GM23338 (cell line): ENCODE measurements around the gene UBALD1. TPM values are rescaled to one million over a fixed set of nuclear protein-coding genes. Genes with fewer than 3 reads are reported as not detected.

Experiments
- ATAC-seq: fragments of 200-7000 bp; cut with Tn5 transposase; 3 replicates; pipeline ENCODE4 v1.9.1; 2020
- DNase-seq: peaks from one replicate; pipeline ENCODE4 v3.0.0-alpha.2; 2015; ENCODE audit warnings: low spot score
- H2AFZ ChIP-seq: fragments of 200-600 bp; sonication (generic); 2 replicates; pipeline ENCODE4 v1.8.0; 2016; ENCODE audit warnings: antibody characterized with exemption, mild to moderate bottlenecking, moderate library complexity
- H3F3A ChIP-seq: fragments of 200-600 bp; sonication (generic); replicated peaks from 2 replicates; pipeline ENCODE4 v1.8.0; 2017; ENCODE audit warnings: antibody characterized with exemption, mixed run types, low read depth
- H3K27ac ChIP-seq: fragments of 200-600 bp; sonication (generic); 2 replicates; pipeline ENCODE4 v1.6.1; 2016; ENCODE audit warnings: low read depth
- H3K27me3 ChIP-seq: fragments of 200-600 bp; sonication (generic); 2 replicates; pipeline ENCODE4 v1.8.0; 2016; ENCODE audit warnings: mild to moderate bottlenecking, mixed run types, moderate library complexity; ENCODE audit not compliant: insufficient read depth
- H3K36me3 ChIP-seq: fragments of 200-600 bp; sonication (generic); 2 replicates; pipeline ENCODE4 v1.8.0; 2016; ENCODE audit warnings: mild to moderate bottlenecking; ENCODE audit not compliant: insufficient read depth
- H3K4me1 ChIP-seq: fragments of 200-600 bp; sonication (generic); 2 replicates; pipeline ENCODE4 v1.8.0; 2016; ENCODE audit warnings: mild to moderate bottlenecking, moderate library complexity; ENCODE audit not compliant: insufficient read depth
- H3K4me2 ChIP-seq: fragments of 200-600 bp; sonication (generic); 2 replicates; pipeline ENCODE4 v1.7.1; 2017; ENCODE audit warnings: mixed run types
- H3K4me3 ChIP-seq: fragments of 200-600 bp; sonication (generic); 2 replicates; pipeline ENCODE4 v1.6.1; 2016; ENCODE audit warnings: mixed run types
- H3K79me2 ChIP-seq: fragments of 200-600 bp; sonication (generic); replicated peaks from 2 replicates; pipeline ENCODE4 v1.8.0; 2017; ENCODE audit warnings: mild to moderate bottlenecking; ENCODE audit not compliant: insufficient read depth
- H3K9me2 ChIP-seq: fragments of 200-600 bp; sonication (generic); 2 replicates; pipeline ENCODE4 v1.8.0; 2017; ENCODE audit not compliant: insufficient read depth
- H4K20me1 ChIP-seq: fragments of 200-600 bp; sonication (generic); replicated peaks from 2 replicates; pipeline ENCODE4 v1.8.0; 2017; ENCODE audit warnings: mild to moderate bottlenecking; ENCODE audit not compliant: insufficient read depth
- H3K27ac Mint-ChIP-seq: 2 replicates; pipeline ENCODE4 v1.8.0; 2020; ENCODE audit warnings: inconsistent platforms, mild to moderate bottlenecking, moderate library complexity, mixed read lengths
- H3K27me3 Mint-ChIP-seq: 3 replicates; pipeline ENCODE4 v1.8.0; 2022; ENCODE audit warnings: low read depth, mild to moderate bottlenecking, moderate library complexity, mixed read lengths, inconsistent platforms; ENCODE audit not compliant: insufficient read depth, poor library complexity
- H3K36me3 Mint-ChIP-seq: 3 replicates; pipeline ENCODE4 v1.8.0; 2021; ENCODE audit warnings: low read depth, mild to moderate bottlenecking, inconsistent platforms, moderate library complexity, mixed read lengths
- H3K4me1 Mint-ChIP-seq: 3 replicates; pipeline ENCODE4 v1.8.0; 2020; ENCODE audit warnings: mild to moderate bottlenecking, inconsistent platforms, mixed read lengths
- H3K4me3 Mint-ChIP-seq: 3 replicates; pipeline ENCODE4 v1.8.0; 2021; ENCODE audit warnings: moderate library complexity, mild to moderate bottlenecking, inconsistent platforms, mixed read lengths
- H3K9me3 Mint-ChIP-seq: 3 replicates; pipeline ENCODE4 v1.8.0; 2020; ENCODE audit warnings: moderate library complexity, mild to moderate bottlenecking, inconsistent platforms, mixed read lengths
- CREB1 ChIP-seq: fragments of 250-450 bp; sonication (Bioruptor Pico); IDR thresholded peaks from 2 replicates; pipeline ENCODE4 v1.5.0; 2020; ENCODE audit warnings: low read depth, mild to moderate bottlenecking, moderate library complexity
- EZH2 ChIP-seq: fragments of 200-600 bp; sonication (generic); IDR thresholded peaks from one replicate; pipeline ENCODE4 v1.8.0; 2017; ENCODE audit warnings: antibody characterized with exemption, mild to moderate bottlenecking, low read depth; ENCODE audit not compliant: unreplicated experiment
- EZH2phosphoT487 ChIP-seq: fragments of 200-600 bp; sonication (generic); IDR thresholded peaks from one replicate; pipeline ENCODE4 v1.8.1; 2018; ENCODE audit warnings: antibody characterized with exemption; ENCODE audit not compliant: unreplicated experiment
- JUNB ChIP-seq: IDR thresholded peaks from one replicate; pipeline ENCODE4 v1.6.1; 2016; ENCODE audit warnings: antibody characterized with exemption; ENCODE audit not compliant: unreplicated experiment
- NANOG ChIP-seq: IDR thresholded peaks from 2 replicates; pipeline ENCODE4 v1.6.1; 2016; ENCODE audit warnings: antibody characterized with exemption, borderline replicate concordance
- POLR2AphosphoS5 ChIP-seq: IDR thresholded peaks from 2 replicates; pipeline ENCODE4 v1.6.1; 2016; ENCODE audit warnings: antibody characterized with exemption, low read depth
- STAT1 ChIP-seq: IDR thresholded peaks from one replicate; pipeline ENCODE4 v1.6.1; 2016; ENCODE audit warnings: antibody characterized with exemption; ENCODE audit not compliant: unreplicated experiment
- ZNF114 ChIP-seq: fragments of 250-450 bp; sonication (Bioruptor Pico); IDR thresholded peaks from 2 replicates; pipeline ENCODE4 v1.5.0; 2020; ENCODE audit warnings: mild to moderate bottlenecking, moderate library complexity
- ZNF331 ChIP-seq: fragments of 250-450 bp; sonication (Bioruptor Pico); IDR thresholded peaks from 2 replicates; pipeline ENCODE4 v1.5.0; 2020; ENCODE audit warnings: low read depth, mild to moderate bottlenecking, moderate library complexity
- polyA plus RNA-seq: library from polyadenylated mRNA; unstranded; fragments of >200 nt; fragmentation: Nextera tagmentation; extraction: Ambion mirVana; gene quantifications from 2 replicates; pipeline ENCODE4 v1.2.1, GENCODE V29; 2016
- total RNA-seq: library from RNA; depleted of rRNA; stranded (reverse); fragments of >200 nt; shearing (Covaris generic); gene quantifications from 2 replicates; pipeline ENCODE4 v1.2.3, GENCODE V29; 2014
- TF ChIP-seq, protein P1 (sequence below): fragments of 250-450 bp; sonication (Bioruptor Pico); IDR thresholded peaks from 2 replicates; pipeline ENCODE4 v1.5.0; 2020; ENCODE audit warnings: mild to moderate bottlenecking, moderate library complexity
- TF ChIP-seq, protein P2 (sequence below), 2 experiments: fragments of 200-600 bp in 1 of 2; sonication (generic) in 1 of 2; conservative IDR thresholded peaks; 2 replicates each; pipeline versions ENCODE4 v1.5.1 to v1.6.1; 2016 to 2017; ENCODE audit warnings: antibody characterized with exemption in 2 of 2, low read depth in 2 of 2, mild to moderate bottlenecking in 2 of 2, moderate library complexity in 1 of 2
- TF ChIP-seq, protein P3 (sequence below): IDR thresholded peaks from 2 replicates; pipeline ENCODE4 v1.6.1; 2016; ENCODE audit warnings: antibody characterized with exemption
- TF ChIP-seq, protein P4 (sequence below): IDR thresholded peaks from one replicate; pipeline ENCODE4 v1.6.1; 2018; ENCODE audit warnings: antibody characterized with exemption; ENCODE audit not compliant: unreplicated experiment

Gene UBALD1
- total and polyA plus RNA-seq, 2 experiments from 2014 or later: 20.7 to 32.8 TPM

DNA sequence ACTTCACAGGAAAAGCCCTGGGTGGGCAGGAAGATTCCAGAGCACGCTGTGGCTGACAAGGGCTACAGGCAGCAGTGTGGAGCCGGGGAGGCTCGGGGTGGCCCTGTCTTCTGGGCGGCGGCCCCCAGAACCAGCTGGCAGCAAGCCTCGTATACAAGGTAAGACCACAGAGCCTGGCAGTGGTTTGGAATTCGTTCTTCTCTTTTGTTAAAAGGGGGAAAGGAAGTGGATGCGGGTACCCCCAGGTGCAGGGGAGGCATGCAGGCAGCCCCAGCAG is 6.0 kb downstream of the UBALD1 start:
- no peaks in the 10 kb centered on the region for H3K9me3 Mint-ChIP-seq
- Histone ChIP-seq H3K4me3 (no peak overlapping the region), H3K4me2 (no peak overlapping the region), H3K27ac (no peak overlapping the region), H2AFZ (no peak overlapping the region), H3F3A (peaks cover 9% of the 10 kb centered on the region), H3K4me1 (peaks cover 22% of the 10 kb centered on the region), H3K36me3 (no peaks in the 10 kb centered on the region), H3K79me2 (peaks cover 37% of the 10 kb centered on the region), H3K27me3 (no peaks in the 10 kb centered on the region), H3K9me2 (no peaks in the 10 kb centered on the region), H4K20me1 (peaks cover 7% of the 10 kb centered on the region)
- H3K36me3 Mint-ChIP-seq: peaks cover 12% of the 10 kb centered on the region
- ATAC-seq (no peak), DNase-seq (no peak)
- H3K4me1 Mint-ChIP-seq: peaks cover 19% of the 10 kb centered on the region
- no peak for TF ChIP-seq POLR2AphosphoS5
- TF ChIP-seq JUNB: no peak
- no peak for TF ChIP-seq EZH2phosphoT487
- no peak for TF ChIP-seq ZNF114 (CRISPR knock-in tag)
- TF ChIP-seq STAT1: no peak
- TF ChIP-seq EZH2: no peak
- TF ChIP-seq, protein P1, sequence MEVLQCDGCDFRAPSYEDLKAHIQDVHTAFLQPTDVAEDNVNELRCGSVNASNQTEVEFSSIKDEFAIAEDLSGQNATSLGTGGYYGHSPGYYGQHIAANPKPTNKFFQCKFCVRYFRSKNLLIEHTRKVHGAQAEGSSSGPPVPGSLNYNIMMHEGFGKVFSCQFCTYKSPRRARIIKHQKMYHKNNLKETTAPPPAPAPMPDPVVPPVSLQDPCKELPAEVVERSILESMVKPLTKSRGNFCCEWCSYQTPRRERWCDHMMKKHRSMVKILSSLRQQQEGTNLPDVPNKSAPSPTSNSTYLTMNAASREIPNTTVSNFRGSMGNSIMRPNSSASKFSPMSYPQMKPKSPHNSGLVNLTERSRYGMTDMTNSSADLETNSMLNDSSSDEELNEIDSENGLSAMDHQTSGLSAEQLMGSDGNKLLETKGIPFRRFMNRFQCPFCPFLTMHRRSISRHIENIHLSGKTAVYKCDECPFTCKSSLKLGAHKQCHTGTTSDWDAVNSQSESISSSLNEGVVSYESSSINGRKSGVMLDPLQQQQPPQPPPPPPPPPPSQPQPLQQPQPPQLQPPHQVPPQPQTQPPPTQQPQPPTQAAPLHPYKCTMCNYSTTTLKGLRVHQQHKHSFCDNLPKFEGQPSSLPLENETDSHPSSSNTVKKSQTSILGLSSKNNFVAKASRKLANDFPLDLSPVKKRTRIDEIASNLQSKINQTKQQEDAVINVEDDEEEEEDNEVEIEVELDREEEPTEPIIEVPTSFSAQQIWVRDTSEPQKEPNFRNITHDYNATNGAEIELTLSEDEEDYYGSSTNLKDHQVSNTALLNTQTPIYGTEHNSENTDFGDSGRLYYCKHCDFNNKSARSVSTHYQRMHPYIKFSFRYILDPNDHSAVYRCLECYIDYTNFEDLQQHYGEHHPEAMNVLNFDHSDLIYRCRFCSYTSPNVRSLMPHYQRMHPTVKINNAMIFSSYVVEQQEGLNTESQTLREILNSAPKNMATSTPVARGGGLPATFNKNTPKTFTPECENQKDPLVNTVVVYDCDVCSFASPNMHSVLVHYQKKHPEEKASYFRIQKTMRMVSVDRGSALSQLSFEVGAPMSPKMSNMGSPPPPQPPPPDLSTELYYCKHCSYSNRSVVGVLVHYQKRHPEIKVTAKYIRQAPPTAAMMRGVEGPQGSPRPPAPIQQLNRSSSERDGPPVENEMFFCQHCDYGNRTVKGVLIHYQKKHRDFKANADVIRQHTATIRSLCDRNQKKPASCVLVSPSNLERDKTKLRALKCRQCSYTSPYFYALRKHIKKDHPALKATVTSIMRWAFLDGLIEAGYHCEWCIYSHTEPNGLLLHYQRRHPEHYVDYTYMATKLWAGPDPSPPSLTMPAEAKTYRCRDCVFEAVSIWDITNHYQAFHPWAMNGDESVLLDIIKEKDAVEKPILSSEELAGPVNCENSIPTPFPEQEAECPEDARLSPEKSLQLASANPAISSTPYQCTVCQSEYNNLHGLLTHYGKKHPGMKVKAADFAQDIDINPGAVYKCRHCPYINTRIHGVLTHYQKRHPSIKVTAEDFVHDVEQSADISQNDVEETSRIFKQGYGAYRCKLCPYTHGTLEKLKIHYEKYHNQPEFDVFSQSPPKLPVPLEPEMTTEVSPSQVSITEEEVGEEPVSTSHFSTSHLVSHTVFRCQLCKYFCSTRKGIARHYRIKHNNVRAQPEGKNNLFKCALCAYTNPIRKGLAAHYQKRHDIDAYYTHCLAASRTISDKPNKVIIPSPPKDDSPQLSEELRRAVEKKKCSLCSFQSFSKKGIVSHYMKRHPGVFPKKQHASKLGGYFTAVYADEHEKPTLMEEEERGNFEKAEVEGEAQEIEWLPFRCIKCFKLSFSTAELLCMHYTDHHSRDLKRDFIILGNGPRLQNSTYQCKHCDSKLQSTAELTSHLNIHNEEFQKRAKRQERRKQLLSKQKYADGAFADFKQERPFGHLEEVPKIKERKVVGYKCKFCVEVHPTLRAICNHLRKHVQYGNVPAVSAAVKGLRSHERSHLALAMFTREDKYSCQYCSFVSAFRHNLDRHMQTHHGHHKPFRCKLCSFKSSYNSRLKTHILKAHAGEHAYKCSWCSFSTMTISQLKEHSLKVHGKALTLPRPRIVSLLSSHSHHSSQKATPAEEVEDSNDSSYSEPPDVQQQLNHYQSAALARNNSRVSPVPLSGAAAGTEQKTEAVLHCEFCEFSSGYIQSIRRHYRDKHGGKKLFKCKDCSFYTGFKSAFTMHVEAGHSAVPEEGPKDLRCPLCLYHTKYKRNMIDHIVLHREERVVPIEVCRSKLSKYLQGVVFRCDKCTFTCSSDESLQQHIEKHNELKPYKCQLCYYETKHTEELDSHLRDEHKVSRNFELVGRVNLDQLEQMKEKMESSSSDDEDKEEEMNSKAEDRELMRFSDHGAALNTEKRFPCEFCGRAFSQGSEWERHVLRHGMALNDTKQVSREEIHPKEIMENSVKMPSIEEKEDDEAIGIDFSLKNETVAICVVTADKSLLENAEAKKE (CRISPR knock-in tag): no peak
- TF ChIP-seq NANOG: no peak
- TF ChIP-seq, protein P2, sequence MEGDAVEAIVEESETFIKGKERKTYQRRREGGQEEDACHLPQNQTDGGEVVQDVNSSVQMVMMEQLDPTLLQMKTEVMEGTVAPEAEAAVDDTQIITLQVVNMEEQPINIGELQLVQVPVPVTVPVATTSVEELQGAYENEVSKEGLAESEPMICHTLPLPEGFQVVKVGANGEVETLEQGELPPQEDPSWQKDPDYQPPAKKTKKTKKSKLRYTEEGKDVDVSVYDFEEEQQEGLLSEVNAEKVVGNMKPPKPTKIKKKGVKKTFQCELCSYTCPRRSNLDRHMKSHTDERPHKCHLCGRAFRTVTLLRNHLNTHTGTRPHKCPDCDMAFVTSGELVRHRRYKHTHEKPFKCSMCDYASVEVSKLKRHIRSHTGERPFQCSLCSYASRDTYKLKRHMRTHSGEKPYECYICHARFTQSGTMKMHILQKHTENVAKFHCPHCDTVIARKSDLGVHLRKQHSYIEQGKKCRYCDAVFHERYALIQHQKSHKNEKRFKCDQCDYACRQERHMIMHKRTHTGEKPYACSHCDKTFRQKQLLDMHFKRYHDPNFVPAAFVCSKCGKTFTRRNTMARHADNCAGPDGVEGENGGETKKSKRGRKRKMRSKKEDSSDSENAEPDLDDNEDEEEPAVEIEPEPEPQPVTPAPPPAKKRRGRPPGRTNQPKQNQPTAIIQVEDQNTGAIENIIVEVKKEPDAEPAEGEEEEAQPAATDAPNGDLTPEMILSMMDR (conservative IDR thresholded peaks at IDR 0.05; ENCODE audit: low read depth in 2 of 2): no peak
- TF ChIP-seq ZNF331 (CRISPR knock-in tag): no peak
- TF ChIP-seq CREB1 (CRISPR knock-in tag): no peak
- TF ChIP-seq, protein P3, sequence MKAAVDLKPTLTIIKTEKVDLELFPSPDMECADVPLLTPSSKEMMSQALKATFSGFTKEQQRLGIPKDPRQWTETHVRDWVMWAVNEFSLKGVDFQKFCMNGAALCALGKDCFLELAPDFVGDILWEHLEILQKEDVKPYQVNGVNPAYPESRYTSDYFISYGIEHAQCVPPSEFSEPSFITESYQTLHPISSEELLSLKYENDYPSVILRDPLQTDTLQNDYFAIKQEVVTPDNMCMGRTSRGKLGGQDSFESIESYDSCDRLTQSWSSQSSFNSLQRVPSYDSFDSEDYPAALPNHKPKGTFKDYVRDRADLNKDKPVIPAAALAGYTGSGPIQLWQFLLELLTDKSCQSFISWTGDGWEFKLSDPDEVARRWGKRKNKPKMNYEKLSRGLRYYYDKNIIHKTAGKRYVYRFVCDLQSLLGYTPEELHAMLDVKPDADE: no peak
- TF ChIP-seq, protein P4, sequence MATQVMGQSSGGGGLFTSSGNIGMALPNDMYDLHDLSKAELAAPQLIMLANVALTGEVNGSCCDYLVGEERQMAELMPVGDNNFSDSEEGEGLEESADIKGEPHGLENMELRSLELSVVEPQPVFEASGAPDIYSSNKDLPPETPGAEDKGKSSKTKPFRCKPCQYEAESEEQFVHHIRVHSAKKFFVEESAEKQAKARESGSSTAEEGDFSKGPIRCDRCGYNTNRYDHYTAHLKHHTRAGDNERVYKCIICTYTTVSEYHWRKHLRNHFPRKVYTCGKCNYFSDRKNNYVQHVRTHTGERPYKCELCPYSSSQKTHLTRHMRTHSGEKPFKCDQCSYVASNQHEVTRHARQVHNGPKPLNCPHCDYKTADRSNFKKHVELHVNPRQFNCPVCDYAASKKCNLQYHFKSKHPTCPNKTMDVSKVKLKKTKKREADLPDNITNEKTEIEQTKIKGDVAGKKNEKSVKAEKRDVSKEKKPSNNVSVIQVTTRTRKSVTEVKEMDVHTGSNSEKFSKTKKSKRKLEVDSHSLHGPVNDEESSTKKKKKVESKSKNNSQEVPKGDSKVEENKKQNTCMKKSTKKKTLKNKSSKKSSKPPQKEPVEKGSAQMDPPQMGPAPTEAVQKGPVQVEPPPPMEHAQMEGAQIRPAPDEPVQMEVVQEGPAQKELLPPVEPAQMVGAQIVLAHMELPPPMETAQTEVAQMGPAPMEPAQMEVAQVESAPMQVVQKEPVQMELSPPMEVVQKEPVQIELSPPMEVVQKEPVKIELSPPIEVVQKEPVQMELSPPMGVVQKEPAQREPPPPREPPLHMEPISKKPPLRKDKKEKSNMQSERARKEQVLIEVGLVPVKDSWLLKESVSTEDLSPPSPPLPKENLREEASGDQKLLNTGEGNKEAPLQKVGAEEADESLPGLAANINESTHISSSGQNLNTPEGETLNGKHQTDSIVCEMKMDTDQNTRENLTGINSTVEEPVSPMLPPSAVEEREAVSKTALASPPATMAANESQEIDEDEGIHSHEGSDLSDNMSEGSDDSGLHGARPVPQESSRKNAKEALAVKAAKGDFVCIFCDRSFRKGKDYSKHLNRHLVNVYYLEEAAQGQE: no peak
- H3K27me3 Mint-ChIP-seq: peaks cover 20% of the 10 kb centered on the region
- H3K27ac Mint-ChIP-seq: no peak overlapping the region; the same call in 1 of the 2 replicates
- H3K4me3 Mint-ChIP-seq: no peak overlapping the region
